Peyer's patch (tissue), 4 donors: ENCODE measurements around the gene CEBPB.

Experiments used
- CTCF ChIP-seq, 6 experiments: fragments of 450-650 bp in 4 of 6; fragments of 200-600 bp in 2 of 6; sonication (generic) in 1 of 6; IDR thresholded peaks; one replicate each; pipeline ENCODE4 v1.5.1; 2017 to 2019; ENCODE audit warnings: antibody characterized with exemption in 6 of 6, mild to moderate bottlenecking in 3 of 6, moderate library complexity in 1 of 6
- POLR2A ChIP-seq, 2 donors: fragments of 450-650 bp; IDR thresholded peaks; one replicate each; pipeline ENCODE4 v1.5.1; 2017; ENCODE audit warnings: antibody characterized with exemption in 2 of 2, mild to moderate bottlenecking in 2 of 2, moderate library complexity in 2 of 2

DNA sequence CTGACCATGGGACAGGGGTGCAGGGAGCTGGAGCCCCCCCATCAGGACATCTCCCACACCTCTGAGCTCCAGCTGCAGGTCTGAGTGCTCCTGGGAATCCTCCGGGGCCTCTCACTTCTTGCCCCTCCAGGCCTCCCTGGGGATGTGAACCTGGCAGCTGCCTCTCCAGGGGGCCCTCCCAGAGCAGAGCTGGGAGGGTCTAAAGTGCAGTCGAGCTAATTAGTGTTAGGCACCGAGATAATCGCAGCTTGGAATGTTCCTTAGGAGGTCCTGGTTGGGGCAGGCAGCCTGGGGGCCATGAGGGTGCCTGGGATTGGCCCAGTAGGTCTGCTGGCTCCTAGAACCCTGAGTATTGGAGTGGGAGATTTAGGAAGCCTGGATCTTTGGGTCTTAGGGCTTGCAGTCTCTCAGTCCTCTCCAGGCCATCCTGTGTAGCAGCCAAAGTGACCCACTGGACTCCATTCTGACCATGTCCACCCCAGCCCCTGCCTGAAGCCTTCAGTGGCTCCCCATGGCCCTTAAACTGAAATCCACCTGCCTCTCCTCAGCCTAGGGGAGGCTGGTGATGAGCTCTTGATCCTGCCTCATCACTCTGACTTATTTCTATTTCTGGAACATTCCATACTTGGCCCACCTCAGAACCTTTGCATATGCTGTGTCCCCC is 26.0 kb downstream of the CEBPB start:
- TF ChIP-seq CTCF (IDR thresholded peaks at IDR 0.05) (no peak), POLR2A (IDR thresholded peaks at IDR 0.05) (no peak)
